KMS-11 (cell line): ENCODE measurements around the gene MZF1.

Experiments
- H2AFZ ChIP-seq: fragments of 200-600 bp; sonication (generic); 2 replicates; pipeline ENCODE4 v1.6.1; 2016; ENCODE audit warnings: antibody characterized with exemption, mixed run types, low read depth
- H3K27ac ChIP-seq: fragments of 200-600 bp; sonication (generic); 2 replicates; pipeline ENCODE4 v1.6.1; 2016; ENCODE audit warnings: mild to moderate bottlenecking, mixed run types
- H3K27me3 ChIP-seq: fragments of 200-600 bp; sonication (generic); 2 replicates; pipeline ENCODE4 v1.6.1; 2017; ENCODE audit warnings: mild to moderate bottlenecking, low read depth, mixed run types, moderate library complexity; ENCODE audit not compliant: insufficient read depth
- H3K36me3 ChIP-seq: fragments of 200-600 bp; sonication (generic); 2 replicates; pipeline ENCODE4 v1.6.1; 2017; ENCODE audit warnings: mild to moderate bottlenecking, mixed run types; ENCODE audit not compliant: insufficient read depth
- H3K4me1 ChIP-seq: fragments of 200-600 bp; sonication (generic); 2 replicates; pipeline ENCODE4 v1.6.1; 2016; ENCODE audit warnings: mild to moderate bottlenecking, low read depth, mixed run types; ENCODE audit not compliant: poor library complexity, severe bottlenecking
- H3K4me2 ChIP-seq: fragments of 200-600 bp; sonication (generic); 2 replicates; pipeline ENCODE4 v1.7.0; 2016; ENCODE audit warnings: mild to moderate bottlenecking, mixed run types
- H3K4me3 ChIP-seq: fragments of 200-600 bp; sonication (generic); IDR thresholded peaks from 2 replicates; pipeline ENCODE4 v1.6.1; 2017; ENCODE audit warnings: low read depth, low read length, mixed read lengths; ENCODE audit not compliant: insufficient read depth
- H3K79me2 ChIP-seq: fragments of 200-600 bp; sonication (generic); 2 replicates; pipeline ENCODE4 v1.6.1; 2016; ENCODE audit warnings: low read depth, mixed run types; ENCODE audit not compliant: insufficient read depth
- H3K9ac ChIP-seq: fragments of 200-600 bp; sonication (generic); 2 replicates; pipeline ENCODE4 v1.6.1; 2016; ENCODE audit warnings: mild to moderate bottlenecking, mixed run types
- H4K20me1 ChIP-seq: fragments of 200-600 bp; sonication (generic); 2 replicates; pipeline ENCODE4 v1.6.1; 2016; ENCODE audit warnings: mild to moderate bottlenecking, mixed run types; ENCODE audit not compliant: insufficient read depth
- TF ChIP-seq, protein P1 (sequence below): fragments of 200-600 bp; sonication (generic); conservative IDR thresholded peaks from 2 replicates; pipeline ENCODE4 v1.6.1; 2017; ENCODE audit warnings: low read depth, mild to moderate bottlenecking, antibody characterized with exemption, low read length, moderate library complexity, mixed read lengths

Gene MZF1

DNA sequence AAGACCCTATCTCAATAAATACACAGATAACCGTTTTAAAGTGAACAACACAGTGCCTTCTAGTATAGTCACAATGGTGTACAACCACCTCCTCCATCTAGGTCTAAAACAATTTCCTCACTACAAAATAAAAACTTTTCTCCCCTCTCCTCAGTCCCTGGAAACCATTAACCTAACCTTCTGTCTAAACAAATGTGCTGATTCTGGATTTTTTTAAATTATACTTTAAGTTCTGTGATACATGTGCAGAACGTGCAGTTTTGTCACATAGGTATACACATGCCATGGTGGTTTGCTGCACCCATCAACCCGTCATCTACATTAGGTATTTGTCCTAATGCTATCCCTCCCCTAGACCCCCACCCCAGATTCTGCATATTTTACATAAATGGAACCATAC lies 43.7 kb downstream of the MZF1 start:
- Histone ChIP-seq H2AFZ (no peak overlapping the region), H3K27ac (no peak overlapping the region), H3K9ac (no peak overlapping the region), H3K79me2 (no peaks in the 10 kb centered on the region), H4K20me1 (no peaks in the 10 kb centered on the region), H3K4me2 (no peak overlapping the region), H3K36me3 (no peaks in the 10 kb centered on the region), H3K27me3 (peaks cover 57% of the 10 kb centered on the region), H3K4me1 (no peaks in the 10 kb centered on the region), H3K4me3 (no peak overlapping the region)
- TF ChIP-seq, protein P1, sequence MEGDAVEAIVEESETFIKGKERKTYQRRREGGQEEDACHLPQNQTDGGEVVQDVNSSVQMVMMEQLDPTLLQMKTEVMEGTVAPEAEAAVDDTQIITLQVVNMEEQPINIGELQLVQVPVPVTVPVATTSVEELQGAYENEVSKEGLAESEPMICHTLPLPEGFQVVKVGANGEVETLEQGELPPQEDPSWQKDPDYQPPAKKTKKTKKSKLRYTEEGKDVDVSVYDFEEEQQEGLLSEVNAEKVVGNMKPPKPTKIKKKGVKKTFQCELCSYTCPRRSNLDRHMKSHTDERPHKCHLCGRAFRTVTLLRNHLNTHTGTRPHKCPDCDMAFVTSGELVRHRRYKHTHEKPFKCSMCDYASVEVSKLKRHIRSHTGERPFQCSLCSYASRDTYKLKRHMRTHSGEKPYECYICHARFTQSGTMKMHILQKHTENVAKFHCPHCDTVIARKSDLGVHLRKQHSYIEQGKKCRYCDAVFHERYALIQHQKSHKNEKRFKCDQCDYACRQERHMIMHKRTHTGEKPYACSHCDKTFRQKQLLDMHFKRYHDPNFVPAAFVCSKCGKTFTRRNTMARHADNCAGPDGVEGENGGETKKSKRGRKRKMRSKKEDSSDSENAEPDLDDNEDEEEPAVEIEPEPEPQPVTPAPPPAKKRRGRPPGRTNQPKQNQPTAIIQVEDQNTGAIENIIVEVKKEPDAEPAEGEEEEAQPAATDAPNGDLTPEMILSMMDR, result no peak

DNA sequence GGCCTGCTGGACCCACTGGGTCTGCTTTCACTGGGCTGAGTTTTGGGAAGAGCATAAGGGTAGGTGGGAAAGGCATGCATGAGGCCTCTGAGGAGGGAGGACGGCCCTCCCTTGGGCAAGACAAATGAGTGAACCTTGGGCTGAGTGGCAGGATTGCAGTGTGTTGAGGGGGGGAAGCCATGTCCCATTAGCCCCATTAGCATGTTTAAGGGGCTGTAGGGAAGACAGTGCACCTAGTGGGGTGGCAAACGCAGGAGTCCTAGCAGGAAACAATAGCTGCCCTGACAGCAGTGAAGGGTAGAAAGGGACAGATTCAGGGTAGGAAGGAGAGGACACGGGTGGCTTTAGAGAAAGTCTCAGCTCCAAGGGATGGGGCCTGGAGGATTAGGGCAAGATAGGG lies 50.4 kb downstream of the MZF1 start:
- H3K4me1 ChIP-seq, result peaks cover 10% of the 10 kb centered on the region
- H3K79me2 ChIP-seq, result peaks cover 9% of the 10 kb centered on the region; the same call in 1 of the 2 replicates
- TF ChIP-seq, protein P1, result no peak
- H3K36me3 ChIP-seq, result no peaks in the 10 kb centered on the region
- H3K4me2 ChIP-seq, result no peak overlapping the region
- H4K20me1 ChIP-seq, result no peaks in the 10 kb centered on the region
- H2AFZ ChIP-seq, result no peak overlapping the region
- no peak overlapping the region for H3K4me3 ChIP-seq
- no peaks in the 10 kb centered on the region for H3K27me3 ChIP-seq
- no peak overlapping the region for H3K27ac ChIP-seq
- no peak overlapping the region for H3K9ac ChIP-seq

GRCh38 chr19:58521651-58522050 lies 51.5 kb downstream of the MZF1 start:
- TF ChIP-seq, protein P1, result no peak

GRCh38 chr19:58520257-58520599 lies 52.9 kb downstream of the MZF1 start:
- Histone ChIP-seq H2AFZ (peak overlapping the region; percentile 49), H3K27me3 (no peaks in the 10 kb centered on the region), H3K27ac (peak overlapping the region; percentile 83), H3K79me2 (peaks cover 16% of the 10 kb centered on the region; the same call in 1 of the 2 replicates), H3K9ac (peak overlapping the region; percentile 90; the same call in 1 of the 2 replicates), H3K36me3 (no peaks in the 10 kb centered on the region), H3K4me1 (peaks cover 17% of the 10 kb centered on the region), H4K20me1 (no peaks in the 10 kb centered on the region), H3K4me2 (peak overlapping the region; percentile 62), H3K4me3 (no peak overlapping the region)
- TF ChIP-seq, protein P1, result no peak

More at GRCh38 chr19:58521651-58522050, 51.5 kb downstream of the MZF1 start:
- Histone ChIP-seq H4K20me1 (no peaks in the 10 kb centered on the region), H3K79me2 (peaks cover 14% of the 10 kb centered on the region; the same call in 1 of the 2 replicates), H3K27ac (no peak overlapping the region), H3K36me3 (no peaks in the 10 kb centered on the region), H3K9ac (no peak overlapping the region), H3K4me1 (peaks cover 10% of the 10 kb centered on the region), H3K4me2 (no peak overlapping the region), H2AFZ (no peak overlapping the region), H3K27me3 (no peaks in the 10 kb centered on the region), H3K4me3 (no peak overlapping the region)
